MM.1S (cell line): ENCODE data around the gene SNRPA1.

Experiments
- CTCF ChIP-seq: fragments of 300-600 bp; sonication (generic); IDR thresholded peaks from 2 replicates; pipeline ENCODE4 v1.5.1; 2016; ENCODE audit warnings: antibody characterized with exemption, low read length, mixed read lengths
- EZH2 ChIP-seq: fragments of 300-600 bp; sonication (generic); optimal IDR thresholded peaks from 2 replicates; pipeline ENCODE3; 2017; ENCODE audit warnings: low read depth, mild to moderate bottlenecking, antibody characterized with exemption, low read length, mixed read lengths

- TF ChIP-seq CTCF, result no peak
- TF ChIP-seq EZH2, result no peak
Measured at GRCh38 chr15:101342056-101342455, 47.0 kb upstream of the SNRPA1 start.
